Esophagus muscularis mucosa (tissue), 4 donors: ENCODE data around the gene CYS1. TPM values are rescaled to one million over a fixed set of nuclear protein-coding genes. Genes with fewer than 3 reads are reported as not detected.

Source experiments
- DNase-seq: peaks from one replicate; pipeline ENCODE4 v3.0.0-alpha.2; 2017; ENCODE audit errors: extremely low spot score
- H3K27ac ChIP-seq, 4 donors: fragments of 200-600 bp; sonication (generic); replicated peaks in 1 of 4; 1 replicate in 3 of 4; 2 replicates in 1 of 4; pipeline ENCODE4 v1.5.1; 2016 to 2019; ENCODE audit warnings: mild to moderate bottlenecking in 1 of 4
- H3K27me3 ChIP-seq, 4 donors: fragments of 200-600 bp; sonication (generic); one replicate each; pipeline versions ENCODE4 v1.5.1 to v1.6.0; 2016 to 2019
- H3K36me3 ChIP-seq, 4 donors: fragments of 200-600 bp; sonication (generic); one replicate each; pipeline ENCODE4 v1.5.1; 2016 to 2019
- H3K4me1 ChIP-seq, 4 donors: fragments of 200-600 bp; sonication (generic); one replicate each; pipeline ENCODE4 v1.5.1; 2016 to 2019
- H3K4me3 ChIP-seq, 4 donors: fragments of 200-600 bp; sonication (generic); 1 replicate in 2 of 4; 2 replicates in 2 of 4; pipeline ENCODE4 v1.5.1; 2016 to 2019; ENCODE audit warnings: mild to moderate bottlenecking in 4 of 4, moderate library complexity in 1 of 4
- H3K9me3 ChIP-seq, 4 donors: fragments of 200-600 bp; sonication (generic); 1 replicate in 3 of 4; 2 replicates in 1 of 4; pipeline ENCODE4 v1.5.1; 2016 to 2019
- CTCF ChIP-seq, 3 experiments: fragments of 200-600 bp in 2 of 3; fragments of 450-650 bp in 1 of 3; sonication (generic) in 2 of 3; IDR thresholded peaks; one replicate each; pipeline ENCODE4 v1.5.1; 2017 to 2019; ENCODE audit warnings: antibody characterized with exemption in 3 of 3, mild to moderate bottlenecking in 2 of 3, moderate library complexity in 1 of 3
- EP300 ChIP-seq: sonication (generic); formaldehyde crosslinking; IDR thresholded peaks from one replicate; pipeline ENCODE4 v1.6.1; 2017; ENCODE audit warnings: antibody characterized with exemption
- POLR2A ChIP-seq: fragments of 450-650 bp; IDR thresholded peaks from one replicate; pipeline ENCODE4 v1.6.1; 2017; ENCODE audit warnings: antibody characterized with exemption, moderate library complexity, mild to moderate bottlenecking, low read depth
- POLR2AphosphoS5 ChIP-seq, 2 donors: sonication (generic); formaldehyde crosslinking; IDR thresholded peaks; one replicate each; pipeline ENCODE4 v1.6.1; 2017; ENCODE audit warnings: antibody characterized with exemption in 2 of 2
- WGBS: methylation state at CpG from one replicate; pipeline ENCODE4 v1.1.5; 2018; 5-methylcytosine and 5-hydroxymethylcytosine counted together
- intact Hi-C: fragments of 100-400 bp; cut with DNase I; formaldehyde crosslinking; loops from one replicate; pipeline ENCODE4 v1.15.1; 2023
- total RNA-seq, 4 donors: library from RNA; depleted of rRNA; stranded (reverse); fragments of >200 nt; gene quantifications; one replicate each; pipeline versions ENCODE4 v1.1.0 to v1.2.1, GENCODE V29; 2016

CYS1 gene
- total RNA-seq, 4 donors from 2014 or later: 16.9 to 56.4 (median 35.4) TPM

GRCh38 chr2:10059552-10060335, 20.5 kb downstream of the CYS1 start:
- WGBS: 87% methylated on average over 12 of the region's 20 CpGs
- H3K27ac ChIP-seq: peak overlapping the region in 1 of 4 donors; percentile 22
- peaks cover 24 to 46% (median 32%) of the 10 kb centered on the region in 4 donors for H3K4me1 ChIP-seq
- H3K4me3 ChIP-seq: no peak overlapping the region
- no peak for DNase-seq
- no peak for TF ChIP-seq POLR2AphosphoS5 (IDR thresholded peaks at IDR 0.05)
- TF ChIP-seq CTCF (IDR thresholded peaks at IDR 0.05): no peak
- TF ChIP-seq POLR2A: no peak
- TF ChIP-seq EP300: no peak
- H3K36me3 ChIP-seq: peaks cover 0 to 28% (median 22%) of the 10 kb centered on the region in 4 donors
- H3K9me3 ChIP-seq: no peaks in the 10 kb centered on the region
- intact Hi-C loops: no loop called here
- no peaks in the 10 kb centered on the region for H3K27me3 ChIP-seq

- TF ChIP-seq POLR2AphosphoS5 (IDR thresholded peaks at IDR 0.05) (no peak), POLR2A (no peak), CTCF (IDR thresholded peaks at IDR 0.05) (no peak), EP300 (no peak)
- intact Hi-C loops: no loop called here
- no peak for DNase-seq
- H3K9me3 ChIP-seq: no peaks in the 10 kb centered on the region
- peaks cover 0 to 32% (median 24%) of the 10 kb centered on the region in 4 donors for H3K36me3 ChIP-seq
- no peaks in the 10 kb centered on the region for H3K27me3 ChIP-seq
- peaks cover 30 to 54% (median 38%) of the 10 kb centered on the region in 4 donors for H3K4me1 ChIP-seq
- 94% methylated on average over 15 of the region's 17 CpGs for WGBS
- H3K27ac ChIP-seq: no peak overlapping the region
- no peak overlapping the region for H3K4me3 ChIP-seq
These were observed 21.2 kb downstream of the CYS1 start for GRCh38 chr2:10059016-10059351.

GRCh38 chr2:10058251-10059015, 21.8 kb downstream of the CYS1 start:
- Histone ChIP-seq H3K4me1 (peaks cover 35 to 57% (median 43%) of the 10 kb centered on the region in 4 donors), H3K27ac (peak overlapping the region; percentile 67 to 81 (median 68)), H3K27me3 (no peaks in the 10 kb centered on the region), H3K36me3 (peaks cover 3 to 32% (median 29%) of the 10 kb centered on the region in 4 donors), H3K4me3 (no peak overlapping the region), H3K9me3 (no peaks in the 10 kb centered on the region)
- intact Hi-C loops: no loop called here
- TF ChIP-seq POLR2A (no peak), POLR2AphosphoS5 (IDR thresholded peaks at IDR 0.05) (no peak), CTCF (IDR thresholded peaks at IDR 0.05) (no peak), EP300 (no peak)
- 92% methylated on average over 24 of the region's 39 CpGs for WGBS
- no peak for DNase-seq

- Histone ChIP-seq H3K4me1 (peaks cover 43 to 63% (median 52%) of the 10 kb centered on the region in 4 donors), H3K27me3 (no peaks in the 10 kb centered on the region), H3K27ac (peak overlapping the region; percentile 67 to 81 (median 68)), H3K9me3 (no peaks in the 10 kb centered on the region), H3K4me3 (peak overlapping the region; percentile 34 to 44 (median 38)), H3K36me3 (peaks cover 13 to 40% (median 32%) of the 10 kb centered on the region in 4 donors)
- intact Hi-C loops: no loop called here
- TF ChIP-seq EP300 (no peak), CTCF (IDR thresholded peaks at IDR 0.05) (no peak), POLR2A (no peak), POLR2AphosphoS5 (IDR thresholded peaks at IDR 0.05) (peak in 1 of 2 donors; percentile 42)
- 42% methylated on average over 23 of the region's 28 CpGs for WGBS
- DNase-seq: no peak
These were observed 22.7 kb downstream of the CYS1 start for GRCh38 chr2:10057231-10058107.
